LNCaP clone FGC (cell line): ENCODE results near the gene SHC2.

Source experiments
- DNase-seq: peaks from one replicate; pipeline ENCODE4 v3.0.0-alpha.2; 2011; ENCODE audit warnings: low read depth
- H3K4me3 ChIP-seq: 2 replicates; pipeline ENCODE4 v1.5.1; 2011; ENCODE audit warnings: mild to moderate bottlenecking, low read depth, low read length, control low read depth
- TF ChIP-seq, protein P1 (sequence below): IDR thresholded peaks from 2 replicates; pipeline ENCODE4 v1.5.1; 2012; ENCODE audit warnings: mild to moderate bottlenecking; ENCODE audit not compliant: control insufficient read depth, insufficient read depth; ENCODE audit errors: extremely low read depth

SHC2 gene

DNA sequence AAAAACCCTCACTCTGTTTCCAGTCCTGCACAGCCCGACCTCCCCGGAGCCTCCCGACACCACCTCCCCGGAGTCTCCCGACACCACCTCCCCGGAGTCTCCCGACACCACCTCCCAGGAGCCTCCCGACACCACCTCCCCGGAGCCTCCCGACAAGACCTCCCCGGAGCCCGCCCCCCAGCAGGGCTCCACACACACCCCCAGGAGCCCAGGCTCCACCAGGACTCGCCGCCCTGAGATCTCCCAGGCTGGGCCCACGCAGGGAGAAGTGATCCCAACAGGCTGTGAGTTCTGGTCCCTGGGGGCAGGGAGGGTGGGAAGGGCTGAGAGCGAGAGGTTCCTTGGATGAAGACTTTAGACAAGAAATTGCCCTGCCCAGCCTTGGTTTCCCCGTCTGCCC is 40.8 kb upstream of the SHC2 start:
- H3K4me3 ChIP-seq, result no peak overlapping the region
- no peak for DNase-seq
- TF ChIP-seq, protein P1, sequence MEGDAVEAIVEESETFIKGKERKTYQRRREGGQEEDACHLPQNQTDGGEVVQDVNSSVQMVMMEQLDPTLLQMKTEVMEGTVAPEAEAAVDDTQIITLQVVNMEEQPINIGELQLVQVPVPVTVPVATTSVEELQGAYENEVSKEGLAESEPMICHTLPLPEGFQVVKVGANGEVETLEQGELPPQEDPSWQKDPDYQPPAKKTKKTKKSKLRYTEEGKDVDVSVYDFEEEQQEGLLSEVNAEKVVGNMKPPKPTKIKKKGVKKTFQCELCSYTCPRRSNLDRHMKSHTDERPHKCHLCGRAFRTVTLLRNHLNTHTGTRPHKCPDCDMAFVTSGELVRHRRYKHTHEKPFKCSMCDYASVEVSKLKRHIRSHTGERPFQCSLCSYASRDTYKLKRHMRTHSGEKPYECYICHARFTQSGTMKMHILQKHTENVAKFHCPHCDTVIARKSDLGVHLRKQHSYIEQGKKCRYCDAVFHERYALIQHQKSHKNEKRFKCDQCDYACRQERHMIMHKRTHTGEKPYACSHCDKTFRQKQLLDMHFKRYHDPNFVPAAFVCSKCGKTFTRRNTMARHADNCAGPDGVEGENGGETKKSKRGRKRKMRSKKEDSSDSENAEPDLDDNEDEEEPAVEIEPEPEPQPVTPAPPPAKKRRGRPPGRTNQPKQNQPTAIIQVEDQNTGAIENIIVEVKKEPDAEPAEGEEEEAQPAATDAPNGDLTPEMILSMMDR, result no peak

DNA sequence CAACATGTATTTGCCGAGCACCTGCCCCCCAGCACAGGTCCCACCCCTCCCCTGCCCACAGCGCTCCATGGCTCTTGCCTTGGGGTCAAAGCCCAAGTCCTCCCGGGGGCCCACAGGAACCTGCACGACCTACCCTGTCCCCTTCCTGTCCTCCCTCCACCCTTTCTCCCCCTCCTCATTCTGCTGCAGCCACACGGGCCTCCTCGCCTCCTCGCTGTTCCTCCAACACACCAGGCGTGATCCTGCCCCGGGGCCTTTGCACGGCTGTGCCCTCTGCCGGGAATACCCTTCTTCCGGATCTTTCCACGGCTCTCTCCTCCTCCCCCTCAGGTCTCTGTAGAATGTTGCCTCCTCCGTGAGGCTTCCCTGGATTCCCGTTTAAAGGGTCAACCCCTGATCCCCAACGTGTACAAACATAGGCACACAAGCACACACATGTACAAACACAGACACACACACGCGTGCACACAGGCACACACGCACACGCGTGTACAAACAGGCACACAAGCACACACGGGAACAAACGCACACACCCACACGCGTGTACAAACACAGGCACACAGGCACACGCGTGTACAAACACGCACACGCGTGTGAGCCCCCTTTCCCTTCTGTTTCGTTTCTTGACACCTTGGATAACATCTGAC is 38.3 kb upstream of the SHC2 start:
- H3K4me3 ChIP-seq, result no peak overlapping the region
- TF ChIP-seq, protein P1, result no peak

DNA sequence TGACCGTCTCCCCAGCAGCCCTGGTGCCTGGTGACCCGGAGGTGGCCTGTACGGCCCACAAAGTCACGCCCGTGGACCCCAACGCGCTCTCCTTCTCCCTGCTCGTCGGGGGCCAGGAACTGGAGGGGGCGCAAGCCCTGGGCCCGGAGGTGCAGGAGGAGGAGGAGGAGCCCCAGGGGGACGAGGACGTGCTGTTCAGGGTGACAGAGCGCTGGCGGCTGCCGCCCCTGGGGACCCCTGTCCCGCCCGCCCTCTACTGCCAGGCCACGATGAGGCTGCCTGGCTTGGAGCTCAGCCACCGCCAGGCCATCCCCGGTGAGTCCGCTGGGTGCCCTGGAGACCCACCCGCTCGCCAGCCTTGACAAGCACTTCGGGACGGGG is 37.7 kb upstream of the SHC2 start:
- H3K4me3 ChIP-seq, result no peak overlapping the region
- TF ChIP-seq, protein P1, result no peak
- DNase-seq, result no peak

More for the DNA sequence above, 38.3 kb upstream of the SHC2 start:
- no peak for DNase-seq

DNA sequence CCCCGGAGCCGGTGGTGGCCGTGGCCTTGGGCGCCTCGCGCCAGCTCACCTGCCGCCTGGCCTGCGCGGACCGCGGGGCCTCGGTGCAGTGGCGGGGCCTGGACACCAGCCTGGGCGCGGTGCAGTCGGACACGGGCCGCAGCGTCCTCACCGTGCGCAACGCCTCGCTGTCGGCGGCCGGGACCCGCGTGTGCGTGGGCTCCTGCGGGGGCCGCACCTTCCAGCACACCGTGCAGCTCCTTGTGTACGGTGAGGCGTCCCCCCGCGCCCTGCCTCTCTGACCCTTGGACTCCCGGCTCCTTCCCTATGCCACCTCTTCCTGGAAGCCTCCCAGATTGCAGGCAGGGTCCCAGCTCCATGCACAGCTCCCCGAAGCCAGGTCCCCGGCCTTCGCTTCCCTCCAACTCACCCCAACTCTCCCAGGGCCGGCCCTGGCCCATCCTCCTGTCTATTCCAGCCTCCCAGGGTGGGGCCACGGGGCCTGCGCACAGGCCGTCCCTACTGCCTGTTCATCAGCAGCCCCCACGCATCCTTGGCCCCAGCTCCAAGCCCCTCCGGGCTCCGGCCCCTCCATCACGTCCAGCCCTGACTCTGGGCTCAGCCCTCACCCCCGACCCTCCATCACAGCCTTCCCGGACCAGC is 37.2 kb upstream of the SHC2 start:
- TF ChIP-seq, protein P1, result no peak
- no peak overlapping the region for H3K4me3 ChIP-seq
- no peak for DNase-seq

DNA sequence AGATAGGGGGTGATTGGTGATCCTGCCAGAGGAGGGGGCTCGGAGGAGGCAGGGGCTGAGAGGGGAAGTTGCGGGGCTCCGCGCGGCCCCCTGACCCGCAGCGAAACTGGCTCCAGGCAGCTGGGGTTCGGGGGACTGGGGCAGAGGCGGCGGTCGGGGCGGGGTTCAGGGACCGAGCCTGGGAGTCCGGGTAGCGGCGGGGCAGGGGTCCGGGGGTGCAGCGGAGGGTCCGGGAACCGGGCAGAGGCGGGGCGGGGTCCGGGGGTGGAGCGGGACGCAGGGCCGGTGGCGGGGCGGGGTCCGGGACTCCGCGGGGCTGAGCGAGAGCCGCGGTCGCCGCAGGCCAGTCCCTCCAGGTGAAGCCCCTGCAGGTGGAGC is 36.6 kb upstream of the SHC2 start:
- TF ChIP-seq, protein P1, result no peak
- DNase-seq, result no peak
- H3K4me3 ChIP-seq, result no peak overlapping the region

DNA sequence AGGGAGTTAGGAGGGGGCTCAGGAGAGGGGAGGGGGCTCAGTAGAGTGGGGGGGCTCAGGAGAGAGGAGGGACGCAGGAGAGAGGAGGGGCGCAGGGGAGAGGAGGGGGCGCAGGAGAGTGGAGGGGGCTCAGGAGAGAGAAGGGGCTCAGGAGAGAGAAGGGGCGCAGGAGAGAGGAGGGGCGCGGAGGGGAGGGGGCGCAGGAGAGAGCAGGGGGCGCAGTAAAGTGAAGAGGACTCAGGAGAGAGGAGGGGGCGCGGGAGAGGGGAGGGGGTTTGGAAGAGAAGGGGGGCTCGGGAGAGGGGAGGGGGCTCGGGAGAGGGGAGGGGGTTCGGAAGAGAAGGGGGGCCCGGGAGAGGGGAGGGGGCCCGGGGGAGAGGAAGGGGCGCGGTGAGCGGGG is 36.2 kb upstream of the SHC2 start:
- no peak for DNase-seq
- no peak overlapping the region for H3K4me3 ChIP-seq
- TF ChIP-seq, protein P1, result no peak
